Spleen (tissue), 11 donors: ENCODE measurements around the gene NCSTN. TPM values are rescaled to one million over a fixed set of nuclear protein-coding genes. Genes with fewer than 3 reads are reported as not detected.

Experiments used
- DNase-seq: peaks from one replicate; pipeline ENCODE4 v3.0.0-alpha.2; 2020
- H3K27ac ChIP-seq, 8 donors: fragments of 200-600 bp; sonication (generic) in 7 of 8; 1 replicate in 4 of 8; 2 replicates in 4 of 8; pipeline versions ENCODE4 v1.5.0 to v1.8.0; 2016 to 2021; ENCODE audit warnings: inconsistent platforms in 4 of 8, mild to moderate bottlenecking in 4 of 8, moderate library complexity in 1 of 8
- H3K27me3 ChIP-seq, 7 donors: fragments of 200-600 bp; sonication (generic) in 6 of 7; replicated peaks in 1 of 7; 1 replicate in 4 of 7; 2 replicates in 3 of 7; pipeline versions ENCODE4 v1.5.0 to v1.8.0; 2016 to 2021; ENCODE audit warnings: inconsistent platforms in 3 of 7, mild to moderate bottlenecking in 1 of 7
- H3K36me3 ChIP-seq, 6 donors: fragments of 200-600 bp; sonication (generic) in 5 of 6; 1 replicate in 4 of 6; 2 replicates in 2 of 6; pipeline versions ENCODE4 v1.5.0 to v1.8.0; 2016 to 2021; ENCODE audit warnings: inconsistent platforms in 2 of 6
- H3K4me1 ChIP-seq, 6 donors: fragments of 200-600 bp; sonication (generic) in 5 of 6; 1 replicate in 3 of 6; 2 replicates in 3 of 6; pipeline versions ENCODE4 v1.5.0 to v1.8.0; 2016 to 2021; ENCODE audit warnings: inconsistent platforms in 3 of 6
- H3K4me3 ChIP-seq, 8 donors: fragments of 200-600 bp; sonication (generic) in 7 of 8; 1 replicate in 4 of 8; 2 replicates in 4 of 8; pipeline versions ENCODE4 v1.5.0 to v1.8.0; 2016 to 2021; ENCODE audit warnings: inconsistent platforms in 4 of 8, mild to moderate bottlenecking in 4 of 8, moderate library complexity in 2 of 8
- H3K9me3 ChIP-seq, 8 donors: fragments of 200-600 bp; sonication (generic) in 7 of 8; 1 replicate in 4 of 8; 2 replicates in 4 of 8; pipeline versions ENCODE4 v1.5.0 to v1.8.0; 2016 to 2021; ENCODE audit warnings: inconsistent platforms in 4 of 8
- POLR2A ChIP-seq, 3 donors: fragments of 450-650 bp; IDR thresholded peaks; one replicate each; pipeline ENCODE4 v1.5.1; 2017; ENCODE audit warnings: antibody characterized with exemption in 3 of 3, mild to moderate bottlenecking in 1 of 3
- POLR2AphosphoS5 ChIP-seq, 3 donors: sonication (generic); formaldehyde crosslinking; IDR thresholded peaks; one replicate each; pipeline ENCODE4 v1.5.1; 2017; ENCODE audit warnings: antibody characterized with exemption in 3 of 3
- WGBS, 5 donors: extraction: QIAGEN DNeasy Blood & Tissue Kit in 3 of 5; methylation state at CpG; one replicate each; pipeline versions ENCODE4 v1.1.5 to v1.1.7; 2013 to 2018; 5-methylcytosine and 5-hydroxymethylcytosine counted together
- intact Hi-C: fragments of 100-400 bp; cut with DNase I; formaldehyde crosslinking; loops from one replicate; pipeline ENCODE4 v1.15.0; 2023; ENCODE audit warnings: low total_unique reads
- polyA plus RNA-seq, 3 donors: library from polyadenylated mRNA; stranded (reverse); fragments of 200-250 nt; gene quantifications; one replicate each; pipeline ENCODE4 v1.2.1, GENCODE V29; 2013
- total RNA-seq, 7 donors: library from RNA; depleted of rRNA in 3 of 7; stranded (reverse); fragments of >200 nt in 3 of 7; fragmentation: NEBNext Ultra II Directional in 4 of 7; extraction: Animal tissue kit (Norgen Biotek cat#: 25700) in 4 of 7; gene quantifications; one replicate each; pipeline versions ENCODE4 v1.1.0 to v1.2.1, GENCODE V29; 2016 to 2021
- TF ChIP-seq, protein P1 (sequence below), 11 experiments: fragments of 200-600 bp in 7 of 11; fragments of 450-650 bp in 4 of 11; sonication (generic) in 4 of 11; IDR thresholded peaks in 8 of 11; conservative IDR thresholded peaks in 3 of 11; 1 replicate in 7 of 11; 2 replicates in 4 of 11; pipeline versions ENCODE4 v1.4.0 to v1.8.0; 2016 to 2021; ENCODE audit warnings: antibody characterized with exemption in 11 of 11, inconsistent platforms in 4 of 11, mild to moderate bottlenecking in 1 of 11
- donor health status: healthy with polysubstance abuse.
- donor health status: DM: no; HTN: no; CAD: no; lungs with moderate emphysema.
- donor health status: DM: no; HTN: no; CAD: no.
- donor health status: Bipolar disorder and iron deficiency.
- donor health status: healthy.
- donor health status: DM: no; HTN: no; CAD: no.
- donor health status: DM: yes; HTN: yes; CAD: no.

Gene NCSTN
- total and polyA plus RNA-seq, 10 donors: 36.2 to 109 (median 88.4) TPM

DNA sequence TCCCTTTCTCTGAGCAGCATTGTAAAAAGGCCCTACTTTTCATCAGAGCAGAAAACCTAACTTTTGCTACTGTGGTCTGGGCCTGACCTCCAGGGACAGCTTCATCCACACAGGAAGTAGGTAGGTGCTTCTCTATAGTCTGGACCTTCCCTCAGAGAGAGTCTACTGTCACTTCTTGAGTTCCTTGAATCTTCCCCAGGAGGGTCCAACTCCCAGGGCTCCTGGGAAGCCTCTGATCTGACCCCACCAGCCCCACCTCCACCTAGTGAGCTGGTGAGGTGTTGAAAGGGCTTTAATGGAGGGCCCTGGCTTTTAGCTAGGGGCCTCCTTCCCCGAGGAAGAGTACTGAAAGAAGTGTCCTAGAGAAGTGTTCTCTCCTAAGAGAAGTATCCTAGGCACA is 54.5 kb downstream of the NCSTN start:
- Histone ChIP-seq H3K27me3 (peaks cover 0 to 33% (median 15%) of the 10 kb centered on the region in 7 donors), H3K36me3 (no peaks in the 10 kb centered on the region), H3K9me3 (no peaks in the 10 kb centered on the region), H3K4me1 (peaks cover 0 to 29% (median 18%) of the 10 kb centered on the region in 6 donors), H3K4me3 (no peak overlapping the region), H3K27ac (no peak overlapping the region)
- 68 to 82% (median 77%) methylated on average over 1 of the region's 1 CpG for WGBS, 5 donors
- no peak for DNase-seq
- TF ChIP-seq, protein P1, sequence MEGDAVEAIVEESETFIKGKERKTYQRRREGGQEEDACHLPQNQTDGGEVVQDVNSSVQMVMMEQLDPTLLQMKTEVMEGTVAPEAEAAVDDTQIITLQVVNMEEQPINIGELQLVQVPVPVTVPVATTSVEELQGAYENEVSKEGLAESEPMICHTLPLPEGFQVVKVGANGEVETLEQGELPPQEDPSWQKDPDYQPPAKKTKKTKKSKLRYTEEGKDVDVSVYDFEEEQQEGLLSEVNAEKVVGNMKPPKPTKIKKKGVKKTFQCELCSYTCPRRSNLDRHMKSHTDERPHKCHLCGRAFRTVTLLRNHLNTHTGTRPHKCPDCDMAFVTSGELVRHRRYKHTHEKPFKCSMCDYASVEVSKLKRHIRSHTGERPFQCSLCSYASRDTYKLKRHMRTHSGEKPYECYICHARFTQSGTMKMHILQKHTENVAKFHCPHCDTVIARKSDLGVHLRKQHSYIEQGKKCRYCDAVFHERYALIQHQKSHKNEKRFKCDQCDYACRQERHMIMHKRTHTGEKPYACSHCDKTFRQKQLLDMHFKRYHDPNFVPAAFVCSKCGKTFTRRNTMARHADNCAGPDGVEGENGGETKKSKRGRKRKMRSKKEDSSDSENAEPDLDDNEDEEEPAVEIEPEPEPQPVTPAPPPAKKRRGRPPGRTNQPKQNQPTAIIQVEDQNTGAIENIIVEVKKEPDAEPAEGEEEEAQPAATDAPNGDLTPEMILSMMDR (IDR thresholded peaks at IDR 0.05 in 8 of 11, conservative IDR thresholded peaks at IDR 0.05 in 3 of 11): no peak
- TF ChIP-seq POLR2AphosphoS5 (IDR thresholded peaks at IDR 0.05) (no peak), POLR2A (IDR thresholded peaks at IDR 0.05) (no peak)
- intact Hi-C loops: no loop called here

DNA sequence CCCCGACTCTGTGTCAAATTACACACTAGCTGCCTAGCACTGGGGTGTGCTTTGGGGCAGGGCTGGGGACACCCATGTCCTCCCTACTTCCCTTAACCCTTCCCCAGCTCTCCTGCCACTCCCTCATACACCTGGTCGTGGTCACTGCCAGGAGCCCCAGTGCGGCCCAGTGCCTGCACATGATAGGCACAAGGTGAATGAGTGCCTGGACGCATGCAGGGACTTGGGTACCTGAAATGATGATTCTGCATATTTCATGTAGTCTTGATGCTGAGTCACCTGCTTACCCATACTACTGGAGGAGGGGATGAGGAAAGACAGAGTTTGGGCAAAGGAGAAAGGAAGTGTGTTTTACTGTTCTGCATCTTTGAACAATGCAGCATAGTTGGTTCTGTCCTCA is 55.6 kb downstream of the NCSTN start:
- H3K36me3 ChIP-seq: no peaks in the 10 kb centered on the region
- peaks cover 0 to 32% (median 22%) of the 10 kb centered on the region in 6 donors for H3K4me1 ChIP-seq
- TF ChIP-seq POLR2AphosphoS5 (IDR thresholded peaks at IDR 0.05): no peak
- TF ChIP-seq, protein P1 (IDR thresholded peaks at IDR 0.05 in 8 of 11, conservative IDR thresholded peaks at IDR 0.05 in 3 of 11): no peak
- TF ChIP-seq POLR2A (IDR thresholded peaks at IDR 0.05): no peak
- intact Hi-C loops: no loop called here
- H3K9me3 ChIP-seq: no peaks in the 10 kb centered on the region
- no peak overlapping the region for H3K27ac ChIP-seq
- 84 to 90% (median 87%) methylated on average over 3 to 4 of the region's 4 CpGs for WGBS, 5 donors
- peaks cover 0 to 33% (median 14%) of the 10 kb centered on the region in 7 donors for H3K27me3 ChIP-seq
- no peak overlapping the region for H3K4me3 ChIP-seq
- no peak for DNase-seq

DNA sequence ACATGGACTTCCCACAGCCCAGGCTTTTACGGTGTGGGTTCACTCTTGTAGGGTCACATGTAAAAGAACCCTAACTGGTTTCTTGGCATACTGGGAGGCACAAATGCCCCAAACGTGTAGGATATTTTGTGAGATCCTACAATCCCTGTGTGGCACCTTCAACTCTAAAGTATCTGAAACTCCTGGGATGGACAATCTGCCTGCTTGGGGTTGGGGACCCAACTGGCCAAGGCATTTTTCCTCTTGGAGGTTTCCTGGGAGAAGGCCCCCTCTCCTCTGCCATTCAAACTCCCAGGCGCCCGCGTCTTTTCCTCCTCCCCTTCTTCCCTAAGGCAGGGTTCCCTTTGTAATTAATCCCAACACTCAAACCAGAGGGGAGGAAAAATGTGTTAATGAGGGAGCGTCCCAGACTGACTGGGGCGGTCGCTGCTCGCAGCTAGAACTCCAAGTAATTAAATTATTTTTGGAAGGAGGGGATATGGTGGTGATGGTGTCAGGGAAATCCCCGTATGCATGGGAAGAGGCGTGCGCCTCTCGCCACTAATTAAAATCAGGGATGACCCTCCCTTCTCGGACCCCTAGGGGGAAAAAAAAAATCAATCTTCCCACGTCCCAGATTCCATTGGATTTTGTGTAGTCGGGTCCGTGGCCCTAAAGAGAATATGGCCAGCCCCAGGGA is 56.5 kb downstream of the NCSTN start:
- TF ChIP-seq POLR2AphosphoS5 (IDR thresholded peaks at IDR 0.05) (no peak), POLR2A (IDR thresholded peaks at IDR 0.05) (no peak)
- TF ChIP-seq, protein P1 (IDR thresholded peaks at IDR 0.05 in 8 of 11, conservative IDR thresholded peaks at IDR 0.05 in 3 of 11): no peak
- no peaks in the 10 kb centered on the region for H3K36me3 ChIP-seq
- H3K9me3 ChIP-seq: no peaks in the 10 kb centered on the region
- H3K27ac ChIP-seq: peak overlapping the region in 4 of 8 donors; percentile 37 to 59 (median 47)
- DNase-seq: no peak
- peak overlapping the region; percentile 46 to 78 (median 53) for H3K4me3 ChIP-seq
- intact Hi-C loops: no loop called here
- peaks cover 0 to 33% (median 14%) of the 10 kb centered on the region in 7 donors for H3K27me3 ChIP-seq
- WGBS, 5 donors: 51 to 65% (median 64%) methylated on average over 17 of the region's 17 CpGs
- peaks cover 0 to 32% (median 22%) of the 10 kb centered on the region in 6 donors for H3K4me1 ChIP-seq

- H3K4me3 ChIP-seq: peak within 1 kb of the TSS; percentile 46 to 78 (median 53)
- H3K36me3 ChIP-seq: no peaks in the 10 kb centered on the region
- H3K27me3 ChIP-seq: peaks cover 0 to 33% (median 14%) of the 10 kb centered on the region in 7 donors
- TF ChIP-seq POLR2A (IDR thresholded peaks at IDR 0.05): no peak
- TF ChIP-seq, protein P1 (IDR thresholded peaks at IDR 0.05 in 8 of 11, conservative IDR thresholded peaks at IDR 0.05 in 3 of 11): peak in 2 of 11 experiments; percentile 17 to 18
- TF ChIP-seq POLR2AphosphoS5 (IDR thresholded peaks at IDR 0.05): peak; percentile 29 to 63 (median 51)
- intact Hi-C loops: no loop called here
- peaks cover 0 to 32% (median 22%) of the 10 kb centered on the region in 6 donors for H3K4me1 ChIP-seq
- peak; percentile 83 for DNase-seq
- peak within 1 kb of the TSS in 5 of 8 donors; percentile 23 to 59 (median 37) for H3K27ac ChIP-seq
- WGBS, 5 donors: 0 to 4% (median 1%) methylated on average over 18 to 30 of the region's 34 CpGs
- no peaks in the 10 kb centered on the region for H3K9me3 ChIP-seq
Observed at GRCh38 chr1:160400223-160400645, 57.1 kb downstream of the NCSTN start, which contains the start of gene VANGL2. TSS of gene VANGL2 (plus strand) at chr1:160400564. CDS start at chr1:160415838, 15,274 bp downstream.
